ENCODE measurements around the gene NPB.
A peak's percentile ranks its signal among the peaks of the same experiment; 100 is the strongest.

The NPB gene

DNA sequence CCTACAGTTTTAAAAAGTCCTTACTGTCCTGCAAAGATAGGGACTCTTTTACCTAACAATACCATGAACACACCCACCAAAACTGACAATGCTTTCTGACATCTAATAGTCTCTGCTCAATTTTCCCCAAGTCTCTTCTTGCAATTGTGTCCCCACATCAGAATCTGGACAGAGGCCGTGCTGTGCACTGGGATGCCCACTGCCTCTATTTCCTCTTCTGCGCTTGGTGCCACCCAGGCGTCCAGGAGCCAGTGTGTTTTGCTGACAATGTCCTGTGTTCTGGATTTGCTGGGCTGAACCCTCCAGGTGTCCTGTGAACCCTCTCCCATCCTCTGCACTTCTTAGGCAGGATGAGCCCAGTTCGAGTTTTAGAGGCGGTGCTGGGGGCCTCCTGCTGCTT lies 24.5 kb upstream of the NPB start:
- no peak for DNase-seq (ENCODE audit: low read depth in 1 of 2, low spot score in 1 of 2)
- TF ChIP-seq JUND (IDR thresholded peaks at IDR 0.05; ENCODE audit: low read depth): no peak
- in situ Hi-C loops (cut with HindIII; ENCODE audit: low pct_unique_long_range_greater_than_20kb, low sequenced_read_pairs): no loop called here

DNA sequence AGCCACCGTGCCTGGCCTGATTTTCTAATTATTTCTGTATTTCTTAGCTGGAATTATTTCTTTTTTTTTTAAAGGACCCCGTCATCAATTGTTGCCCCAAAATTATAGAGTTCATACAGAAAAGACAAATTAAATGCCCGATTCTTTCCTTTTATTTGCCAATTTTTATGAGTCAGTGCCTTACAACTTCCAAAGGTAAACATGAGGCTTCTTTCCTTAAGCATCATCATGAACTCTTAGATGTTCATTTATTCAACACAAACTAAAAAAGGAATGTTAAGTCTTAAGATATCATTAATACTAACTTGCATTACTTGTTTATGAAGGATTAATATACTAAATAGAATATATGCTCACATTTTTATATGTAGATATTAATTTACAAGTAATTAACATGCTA lies 23.7 kb upstream of the NPB start:
- in situ Hi-C loops (cut with HindIII; ENCODE audit: low pct_unique_long_range_greater_than_20kb, low sequenced_read_pairs): no loop called here
- no peak for DNase-seq (ENCODE audit: low read depth in 1 of 2, low spot score in 1 of 2)
- no peak for TF ChIP-seq JUND (IDR thresholded peaks at IDR 0.05; ENCODE audit: low read depth)

DNA sequence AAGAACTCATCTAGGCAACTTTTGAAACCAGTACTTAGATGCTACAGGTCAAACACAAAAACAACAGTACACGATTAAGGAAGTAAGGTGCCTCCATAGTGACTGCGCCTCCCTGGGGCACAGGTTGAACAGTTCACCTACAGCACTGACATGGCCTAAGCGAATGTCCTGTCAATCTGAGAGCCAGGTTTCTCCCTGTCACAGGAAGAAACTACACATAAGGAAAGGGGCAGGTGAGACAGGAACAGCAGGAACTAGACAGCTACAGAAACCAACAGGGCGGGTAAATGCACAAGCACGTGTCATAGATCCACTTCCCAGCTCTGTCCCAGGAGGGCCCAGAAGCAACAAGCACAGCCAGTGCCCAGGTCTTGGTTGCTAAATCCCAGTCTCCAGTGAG lies 22.9 kb upstream of the NPB start:
- DNase-seq (ENCODE audit: low read depth in 1 of 2, low spot score in 1 of 2): peak in 1 of 2 experiments; percentile 43
- no peak for TF ChIP-seq JUND (IDR thresholded peaks at IDR 0.05; ENCODE audit: low read depth)
- in situ Hi-C loops (cut with HindIII; ENCODE audit: low pct_unique_long_range_greater_than_20kb, low sequenced_read_pairs): no loop called here

DNA sequence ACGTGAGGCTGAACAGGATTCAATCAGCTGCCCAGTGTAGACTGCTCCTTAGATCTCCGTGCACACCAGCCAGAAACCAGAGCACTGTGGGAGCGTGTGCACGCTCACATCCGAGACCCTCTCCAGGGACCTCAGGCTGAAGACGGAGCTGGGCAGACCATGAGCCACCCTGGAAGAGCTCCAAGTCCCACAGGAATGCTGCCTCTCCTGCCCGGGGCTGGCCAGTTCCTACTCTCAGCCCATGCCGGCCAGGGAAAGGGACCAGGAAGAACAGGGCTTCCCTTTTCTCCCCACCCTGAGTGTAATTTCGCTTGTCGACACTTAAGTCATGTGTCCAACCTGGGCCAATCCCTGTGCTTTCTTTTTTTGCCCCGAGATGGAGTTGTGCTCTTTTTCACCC lies 17.5 kb upstream of the NPB start:
- in situ Hi-C loops (cut with HindIII; ENCODE audit: low pct_unique_long_range_greater_than_20kb, low sequenced_read_pairs): no loop called here
- DNase-seq (ENCODE audit: low read depth in 1 of 2, low spot score in 1 of 2): peak in 1 of 2 experiments; percentile 42
- TF ChIP-seq JUND (IDR thresholded peaks at IDR 0.05; ENCODE audit: low read depth): no peak

DNA sequence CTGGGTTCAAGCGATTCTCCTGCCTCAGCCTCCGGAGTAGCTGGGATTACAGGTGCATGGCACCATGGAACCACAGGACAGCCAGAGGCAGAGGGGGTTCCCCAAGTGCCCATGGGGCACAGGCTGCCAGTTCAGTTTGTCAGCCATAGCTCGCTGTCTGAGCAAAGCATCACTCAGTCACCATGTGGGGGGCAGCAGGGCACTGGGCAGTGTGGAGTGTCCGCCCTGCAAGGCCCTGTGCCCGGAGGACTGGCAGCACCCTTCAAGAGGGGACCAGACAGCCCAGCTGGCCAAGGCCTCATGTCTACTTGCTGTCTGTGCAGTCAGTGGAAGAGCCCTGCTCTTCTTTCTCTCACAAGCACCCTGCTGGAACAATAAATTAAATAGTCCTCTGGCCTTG lies 17.1 kb upstream of the NPB start:
- TF ChIP-seq JUND (IDR thresholded peaks at IDR 0.05; ENCODE audit: low read depth): no peak
- DNase-seq (ENCODE audit: low read depth in 1 of 2, low spot score in 1 of 2): no peak
- in situ Hi-C loops (cut with HindIII; ENCODE audit: low pct_unique_long_range_greater_than_20kb, low sequenced_read_pairs): no loop called here

DNA sequence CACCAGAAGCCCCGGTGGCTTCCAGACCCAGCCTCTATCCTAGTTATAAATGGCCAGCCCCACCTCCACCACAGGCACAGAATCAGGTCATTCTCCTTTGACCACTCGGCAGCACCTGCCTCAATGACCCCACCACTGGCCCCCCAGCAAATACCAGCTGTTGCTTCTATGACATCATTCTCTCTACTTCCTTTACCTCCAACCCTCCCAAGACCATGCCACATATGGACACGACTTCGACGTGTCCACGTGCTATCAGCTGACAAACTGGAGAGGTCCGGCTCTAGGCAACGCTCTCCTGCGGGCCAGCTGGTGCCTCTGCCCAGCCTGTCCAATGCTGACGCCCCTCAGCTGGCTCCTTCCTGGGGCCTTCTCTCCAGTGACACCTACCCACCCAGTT lies 16.6 kb upstream of the NPB start:
- in situ Hi-C loops (cut with HindIII; ENCODE audit: low pct_unique_long_range_greater_than_20kb, low sequenced_read_pairs): no loop called here
- no peak for DNase-seq (ENCODE audit: low read depth in 1 of 2, low spot score in 1 of 2)
- no peak for TF ChIP-seq JUND (IDR thresholded peaks at IDR 0.05; ENCODE audit: low read depth)

DNA sequence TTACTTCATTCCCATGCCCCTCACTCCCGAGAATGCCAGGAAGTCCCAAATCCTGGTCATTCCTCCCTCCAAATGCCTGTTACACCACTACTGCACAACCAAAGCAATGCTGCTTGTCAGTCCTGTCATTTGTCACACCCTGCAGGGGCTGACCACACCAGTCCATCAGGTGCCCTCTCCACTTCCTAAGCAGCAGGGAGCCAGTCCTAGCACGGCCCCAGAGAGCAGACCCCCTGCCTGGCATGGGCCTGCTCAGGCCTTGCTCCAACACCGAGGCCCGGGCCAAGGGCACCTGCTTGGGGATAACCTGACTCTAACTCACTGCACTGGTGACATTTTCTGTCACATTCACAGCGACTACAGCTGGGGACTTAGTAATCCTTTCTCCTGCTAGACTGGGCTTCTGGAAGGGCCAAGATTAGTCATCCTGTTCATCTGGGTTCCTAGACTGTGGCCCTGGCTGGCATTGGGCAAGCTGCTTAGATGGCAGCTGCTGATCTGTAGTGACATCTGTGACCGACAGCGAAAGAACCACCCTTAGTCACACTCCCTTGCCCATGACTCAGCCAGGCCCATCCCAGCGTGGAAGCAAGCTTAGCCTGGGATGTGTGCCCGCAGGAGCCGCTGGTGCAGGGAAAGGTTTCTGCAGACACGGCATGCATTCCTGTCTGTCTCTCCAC lies 16.0 kb upstream of the NPB start:
- no peak for TF ChIP-seq JUND (IDR thresholded peaks at IDR 0.05; ENCODE audit: low read depth)
- in situ Hi-C loops (cut with HindIII; ENCODE audit: low pct_unique_long_range_greater_than_20kb, low sequenced_read_pairs): no loop called here
- no peak for DNase-seq (ENCODE audit: low read depth in 1 of 2, low spot score in 1 of 2)

DNA sequence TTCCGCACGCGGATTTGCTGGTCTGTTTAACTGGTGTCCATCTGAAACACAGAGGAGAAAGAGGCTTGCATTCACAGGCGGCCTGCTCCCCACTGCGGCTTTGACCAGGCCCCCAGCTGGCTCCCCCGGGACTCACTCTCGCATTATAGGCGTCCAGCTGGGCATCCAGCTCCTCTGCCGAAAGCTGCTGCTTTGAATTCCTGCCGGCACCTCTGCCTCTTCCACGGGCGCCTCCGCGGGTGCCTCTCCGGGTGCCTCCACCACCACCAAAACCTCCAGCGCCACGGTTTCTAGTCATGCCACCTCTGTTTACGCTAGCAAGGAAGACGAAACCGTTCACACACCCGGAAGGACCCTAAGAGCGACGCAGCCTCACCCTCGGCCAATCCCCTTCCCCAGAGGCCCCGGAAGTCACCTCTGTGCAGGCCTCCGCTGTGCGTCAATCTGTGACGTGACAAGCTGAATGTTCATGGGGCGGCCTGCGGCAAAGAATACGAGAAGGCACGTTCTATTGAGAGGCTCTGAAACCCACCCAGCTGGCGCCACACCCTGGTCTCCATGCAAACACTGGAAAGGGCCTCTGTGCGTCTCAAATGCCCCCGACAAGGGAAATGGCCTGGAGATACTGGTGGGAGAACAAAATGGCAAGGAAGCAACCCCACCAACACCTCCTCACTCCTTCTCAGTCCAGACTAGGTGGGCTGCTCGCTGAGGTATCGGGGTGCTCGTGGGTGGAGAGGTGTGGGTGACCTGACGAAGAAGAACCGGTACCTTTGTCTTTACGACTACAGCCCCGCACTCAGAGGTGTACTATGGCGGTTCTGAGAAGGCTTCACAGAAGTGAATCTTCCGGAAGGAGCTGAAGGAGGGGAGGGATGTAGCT lies 13.7 kb upstream of the NPB start:
- no peak for TF ChIP-seq JUND (IDR thresholded peaks at IDR 0.05; ENCODE audit: low read depth)
- DNase-seq (ENCODE audit: low read depth in 1 of 2, low spot score in 1 of 2): no peak
- in situ Hi-C loops (cut with HindIII; ENCODE audit: low pct_unique_long_range_greater_than_20kb, low sequenced_read_pairs): no loop called here

DNA sequence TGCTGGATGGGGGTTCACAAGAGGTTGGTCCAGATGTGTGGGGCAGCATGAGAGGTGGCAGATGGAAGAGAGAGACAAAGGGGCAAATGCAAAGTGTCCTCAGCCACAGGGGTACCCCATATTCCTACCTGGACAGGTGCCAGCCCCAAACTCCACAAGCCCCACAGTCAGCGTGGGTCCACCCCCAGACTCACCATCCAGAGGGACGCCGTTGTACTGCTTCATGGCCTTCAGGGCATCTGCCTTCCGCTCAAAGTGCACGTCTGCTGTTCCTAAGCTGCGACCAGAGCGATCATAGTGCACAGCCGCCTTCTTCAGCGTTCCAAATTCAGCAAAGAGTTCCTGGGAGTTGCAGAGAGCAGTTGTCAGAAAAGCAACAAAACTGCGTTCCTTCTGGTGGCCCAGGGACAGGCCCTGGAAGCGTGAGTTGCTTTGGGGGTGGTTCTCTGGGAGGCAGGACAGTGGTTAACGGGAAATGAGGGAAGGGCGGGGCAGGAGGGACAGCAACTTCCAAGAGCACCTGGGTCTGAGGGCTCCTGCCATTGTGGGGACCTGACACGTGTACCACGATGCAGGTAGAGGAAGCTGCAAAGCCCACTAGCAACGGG lies 12.9 kb upstream of the NPB start:
- no peak for DNase-seq (ENCODE audit: low read depth in 1 of 2, low spot score in 1 of 2)
- no peak for TF ChIP-seq JUND (IDR thresholded peaks at IDR 0.05; ENCODE audit: low read depth)
- in situ Hi-C loops (cut with HindIII; ENCODE audit: low pct_unique_long_range_greater_than_20kb, low sequenced_read_pairs): no loop called here

DNA sequence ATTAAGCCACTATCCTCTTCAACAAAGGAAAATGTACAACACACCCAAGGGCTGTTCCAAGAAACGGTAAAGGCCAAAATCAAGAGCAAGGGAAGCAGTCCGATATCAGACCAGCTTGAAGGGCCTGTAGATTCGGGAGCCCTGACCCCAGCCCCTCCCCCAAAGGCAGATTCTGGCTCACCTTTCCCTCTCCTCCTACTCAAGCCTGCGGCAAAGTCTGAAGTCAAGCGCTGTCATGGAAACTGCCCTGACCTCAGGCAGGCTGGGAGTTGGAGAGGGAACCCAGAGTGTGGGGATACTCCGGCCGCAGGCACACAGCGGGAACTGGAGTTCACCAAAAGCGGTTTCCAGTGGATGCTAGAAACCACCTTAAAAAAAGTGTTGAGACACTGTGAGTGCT lies 12.4 kb upstream of the NPB start:
- no peak for DNase-seq (ENCODE audit: low read depth in 1 of 2, low spot score in 1 of 2)
- in situ Hi-C loops (cut with HindIII; ENCODE audit: low pct_unique_long_range_greater_than_20kb, low sequenced_read_pairs): no loop called here
- TF ChIP-seq JUND (IDR thresholded peaks at IDR 0.05; ENCODE audit: low read depth): no peak

DNA sequence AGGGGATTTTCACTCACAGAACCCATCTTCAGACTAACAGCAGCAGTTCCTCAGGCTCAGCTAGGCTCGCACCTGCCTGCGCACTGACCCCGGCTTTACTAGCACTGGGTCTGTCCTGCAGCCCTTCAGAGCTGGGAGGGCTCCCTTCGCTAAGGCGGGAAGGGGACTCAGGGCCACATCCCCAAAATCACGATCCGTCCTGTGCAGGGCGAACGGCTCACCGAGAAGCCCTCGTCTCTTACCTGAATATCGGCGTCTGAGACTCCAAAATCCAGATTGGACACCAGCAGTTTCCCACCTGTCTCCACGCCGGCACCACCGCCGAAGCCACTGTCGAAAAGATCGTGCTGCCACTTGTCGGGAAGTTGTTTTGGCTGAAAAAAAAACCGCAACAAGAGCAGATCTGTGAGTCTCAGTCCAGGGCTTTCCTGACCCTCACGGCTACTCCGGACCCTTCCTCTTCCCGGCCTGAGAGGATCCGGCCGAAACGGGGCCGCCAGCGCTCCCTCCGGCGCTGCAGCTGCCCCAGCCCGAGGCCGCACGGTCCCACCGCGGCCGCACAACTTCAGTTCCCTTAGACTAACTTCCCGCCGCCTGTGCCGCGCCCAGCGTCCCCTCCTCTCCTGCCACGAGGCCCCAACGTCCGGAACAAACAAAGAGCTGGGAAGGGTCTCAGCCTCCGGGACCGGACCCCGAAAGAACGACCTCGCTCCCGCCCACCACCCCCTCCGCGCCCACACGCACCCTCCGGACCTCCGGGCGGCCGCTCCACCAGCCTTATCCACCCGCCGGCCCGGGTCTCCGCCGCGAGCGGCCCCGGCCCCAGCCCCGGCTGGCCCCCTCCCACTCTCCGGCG lies 11.4 kb upstream of the NPB start:
- no peak for DNase-seq (ENCODE audit: low read depth in 1 of 2, low spot score in 1 of 2)
- no peak for TF ChIP-seq JUND (IDR thresholded peaks at IDR 0.05; ENCODE audit: low read depth)
- in situ Hi-C loops (cut with HindIII; ENCODE audit: low pct_unique_long_range_greater_than_20kb, low sequenced_read_pairs): no loop called here

DNA sequence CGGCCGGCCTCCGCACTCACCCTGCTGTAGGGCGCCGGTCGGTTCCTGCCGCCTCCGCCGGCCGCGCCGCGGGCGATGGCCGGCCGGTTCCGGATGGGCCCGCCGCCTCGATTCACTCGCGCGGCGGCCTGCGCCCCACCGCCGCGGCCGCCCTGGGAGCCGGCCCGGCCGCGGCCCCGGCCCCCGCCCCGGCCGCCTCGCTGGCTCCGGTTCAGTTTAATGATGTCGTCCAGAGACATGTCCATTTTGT lies 10.8 kb upstream of the NPB start:
- in situ Hi-C loops (cut with HindIII; ENCODE audit: low pct_unique_long_range_greater_than_20kb, low sequenced_read_pairs): no loop called here

More for the DNA sequence above, 10.8 kb upstream of the NPB start:
- TF ChIP-seq JUND (IDR thresholded peaks at IDR 0.05; ENCODE audit: low read depth): no peak
- no peak for DNase-seq (ENCODE audit: low read depth in 1 of 2, low spot score in 1 of 2)

Measured in T47D (cell line).